Stomach (tissue), 9 donors: Measurements from ENCODE around the gene IGFN1. TPM values are rescaled to one million over a fixed set of nuclear protein-coding genes. Genes with fewer than 3 reads are reported as not detected.

Experiments used
- DNase-seq, 2 donors: peaks; one replicate each; pipeline versions ENCODE4 v3.0.0 to v3.0.0-alpha.2; 2013 to 2019
- H3K27ac ChIP-seq, 5 donors: fragments of 200-600 bp in 4 of 5; sonication (generic) in 4 of 5; one replicate each; pipeline ENCODE4 v1.5.1; 2013 to 2019; ENCODE audit warnings: mild to moderate bottlenecking in 1 of 5, moderate library complexity in 1 of 5
- H3K27me3 ChIP-seq, 3 donors: fragments of 200-600 bp; sonication (generic); one replicate each; pipeline ENCODE4 v1.5.1; 2017 to 2019; ENCODE audit warnings: mixed run types in 1 of 3
- H3K36me3 ChIP-seq, 4 donors: fragments of 200-600 bp; sonication (generic); 1 replicate in 3 of 4; 2 replicates in 1 of 4; pipeline ENCODE4 v1.5.1; 2016 to 2019
- H3K4me1 ChIP-seq, 4 donors: fragments of 200-600 bp; sonication (generic); one replicate each; pipeline ENCODE4 v1.5.1; 2016 to 2019
- H3K4me3 ChIP-seq, 4 donors: fragments of 200-600 bp; sonication (generic) in 3 of 4; one replicate each; pipeline ENCODE4 v1.5.1; 2016 to 2019; ENCODE audit warnings: mild to moderate bottlenecking in 1 of 4
- H3K9me3 ChIP-seq, 4 donors: fragments of 200-600 bp; sonication (generic); one replicate each; pipeline ENCODE4 v1.5.1; 2016 to 2019
- EP300 ChIP-seq: sonication (generic); formaldehyde crosslinking; IDR thresholded peaks from one replicate; pipeline ENCODE4 v1.6.1; 2017; ENCODE audit warnings: antibody characterized with exemption
- POLR2A ChIP-seq, 4 donors: fragments of 450-650 bp; IDR thresholded peaks; one replicate each; pipeline ENCODE4 v1.6.1; 2016; ENCODE audit warnings: antibody characterized with exemption in 4 of 4, control low read depth in 2 of 4, mild to moderate bottlenecking in 1 of 4, moderate library complexity in 1 of 4
- POLR2AphosphoS5 ChIP-seq, 3 donors: sonication (generic); formaldehyde crosslinking; IDR thresholded peaks; one replicate each; pipeline ENCODE4 v1.6.1; 2016; ENCODE audit warnings: antibody characterized with exemption in 3 of 3
- whole genome bisulfite sequencing, 5 donors: extraction: QIAGEN DNeasy Blood & Tissue Kit in 3 of 5; methylation state at CpG; one replicate each; pipeline versions ENCODE4 v1.1.5 to v1.1.7; 2013 to 2018; 5-methylcytosine and 5-hydroxymethylcytosine counted together
- intact Hi-C: fragments of 100-400 bp; cut with DNase I; formaldehyde crosslinking; loops from one replicate; pipeline ENCODE4 v1.15.1; 2023; ENCODE audit warnings: low total_unique reads
- polyA plus RNA-seq, 3 donors: library from polyadenylated mRNA; stranded (reverse); fragments of 200-250 nt; gene quantifications; one replicate each; pipeline ENCODE4 v1.2.3, GENCODE V29; 2013
- total RNA-seq, 5 donors: library from RNA; depleted of rRNA; stranded (reverse); fragments of >200 nt; gene quantifications; one replicate each; pipeline versions ENCODE4 v1.1.0 to v1.2.3, GENCODE V29; 2014 to 2016
- TF ChIP-seq, protein P1 (sequence below), 7 experiments: fragments of 450-650 bp in 4 of 7; fragments of 200-600 bp in 3 of 7; sonication (generic) in 3 of 7; IDR thresholded peaks; one replicate each; pipeline ENCODE4 v1.5.1; 2016 to 2019; ENCODE audit warnings: antibody characterized with exemption in 7 of 7, control low read depth in 2 of 7, mild to moderate bottlenecking in 1 of 7
- donor health status: healthy with polysubstance abuse.
- donor health status: Bipolar disorder and iron deficiency.
- donor health status: healthy.

Gene IGFN1
- total and polyA plus RNA-seq, 8 donors, result under 0.01 to 0.55 (median 0.05) TPM; not detected in 3

DNA sequence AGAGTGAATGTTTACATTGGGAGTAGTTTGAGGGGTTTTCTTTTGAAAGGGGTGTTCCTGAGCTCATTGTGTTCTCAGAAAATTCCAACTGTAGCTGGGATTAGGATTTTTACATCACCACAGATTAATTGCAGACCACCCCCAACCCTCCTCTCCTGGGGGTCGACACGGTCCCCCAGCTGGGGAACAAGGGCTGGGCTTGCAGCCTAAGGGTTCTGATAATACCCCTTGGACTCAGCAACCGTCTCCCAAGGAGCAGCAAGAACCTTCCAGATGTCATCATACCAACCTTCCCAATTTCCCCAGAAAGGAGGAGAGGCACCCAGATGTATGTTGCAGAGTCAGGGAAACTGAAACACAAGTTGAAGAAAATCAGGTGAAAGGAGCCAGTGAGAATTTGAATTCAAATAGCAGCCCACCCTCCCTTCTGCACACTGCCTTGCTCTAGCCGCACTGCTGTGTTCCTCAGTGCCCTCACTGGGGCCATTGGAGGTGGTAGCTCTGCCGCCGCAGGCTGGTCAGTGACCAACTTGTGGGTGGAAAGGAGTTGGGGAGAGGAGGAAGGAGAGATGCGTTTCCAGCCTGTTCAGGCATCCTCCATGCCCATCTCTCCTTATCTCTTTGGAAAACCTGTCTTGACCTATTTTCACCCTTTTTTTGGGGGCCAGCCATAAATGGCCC is 14.7 kb upstream of the IGFN1 start:
- no peaks in the 10 kb centered on the region for H3K9me3 ChIP-seq
- peaks cover 0 to 9% (median 0%) of the 10 kb centered on the region in 3 donors for H3K27me3 ChIP-seq
- H3K36me3 ChIP-seq, result no peaks in the 10 kb centered on the region
- TF ChIP-seq, protein P1, sequence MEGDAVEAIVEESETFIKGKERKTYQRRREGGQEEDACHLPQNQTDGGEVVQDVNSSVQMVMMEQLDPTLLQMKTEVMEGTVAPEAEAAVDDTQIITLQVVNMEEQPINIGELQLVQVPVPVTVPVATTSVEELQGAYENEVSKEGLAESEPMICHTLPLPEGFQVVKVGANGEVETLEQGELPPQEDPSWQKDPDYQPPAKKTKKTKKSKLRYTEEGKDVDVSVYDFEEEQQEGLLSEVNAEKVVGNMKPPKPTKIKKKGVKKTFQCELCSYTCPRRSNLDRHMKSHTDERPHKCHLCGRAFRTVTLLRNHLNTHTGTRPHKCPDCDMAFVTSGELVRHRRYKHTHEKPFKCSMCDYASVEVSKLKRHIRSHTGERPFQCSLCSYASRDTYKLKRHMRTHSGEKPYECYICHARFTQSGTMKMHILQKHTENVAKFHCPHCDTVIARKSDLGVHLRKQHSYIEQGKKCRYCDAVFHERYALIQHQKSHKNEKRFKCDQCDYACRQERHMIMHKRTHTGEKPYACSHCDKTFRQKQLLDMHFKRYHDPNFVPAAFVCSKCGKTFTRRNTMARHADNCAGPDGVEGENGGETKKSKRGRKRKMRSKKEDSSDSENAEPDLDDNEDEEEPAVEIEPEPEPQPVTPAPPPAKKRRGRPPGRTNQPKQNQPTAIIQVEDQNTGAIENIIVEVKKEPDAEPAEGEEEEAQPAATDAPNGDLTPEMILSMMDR (IDR thresholded peaks at IDR 0.05), result no peak
- TF ChIP-seq EP300 (no peak), POLR2A (IDR thresholded peaks at IDR 0.05) (no peak), POLR2AphosphoS5 (IDR thresholded peaks at IDR 0.05) (no peak)
- intact Hi-C loops, result no loop called here
- no peak overlapping the region for H3K27ac ChIP-seq
- WGBS, 5 donors, result 74 to 90% (median 76%) methylated on average over 7 of the region's 7 CpGs
- no peak for DNase-seq
- peaks cover 4 to 9% (median 6%) of the 10 kb centered on the region in 4 donors for H3K4me1 ChIP-seq
- no peak overlapping the region for H3K4me3 ChIP-seq

DNA sequence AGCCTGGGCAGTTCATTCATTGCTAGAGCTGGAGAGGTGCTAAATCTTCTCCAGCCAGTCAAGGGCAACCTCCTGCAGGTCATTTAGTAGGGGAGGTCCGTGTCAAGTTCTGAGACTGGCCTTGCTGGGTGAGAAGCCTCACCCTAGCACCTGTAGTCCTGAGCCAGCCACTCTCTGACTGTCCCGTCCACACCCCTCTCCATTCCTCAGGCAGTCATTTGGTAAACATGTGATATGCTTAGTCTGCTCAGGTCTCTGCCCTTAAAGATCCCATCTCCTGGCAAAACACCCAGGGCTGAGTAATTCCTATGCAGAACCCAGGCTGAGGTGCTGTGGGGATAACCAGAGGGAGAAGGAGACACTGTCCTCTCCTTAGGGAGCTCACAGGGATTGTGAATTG is 13.7 kb upstream of the IGFN1 start:
- Histone ChIP-seq H3K4me1 (peaks cover 0 to under 1% (median 0%) of the 10 kb centered on the region in 4 donors), H3K36me3 (no peaks in the 10 kb centered on the region), H3K4me3 (no peak overlapping the region), H3K27ac (no peak overlapping the region), H3K27me3 (peaks cover 0 to 9% (median 0%) of the 10 kb centered on the region in 3 donors), H3K9me3 (no peaks in the 10 kb centered on the region)
- DNase-seq, result peak; percentile 34 to 62
- TF ChIP-seq POLR2A (IDR thresholded peaks at IDR 0.05) (no peak), POLR2AphosphoS5 (IDR thresholded peaks at IDR 0.05) (no peak), EP300 (no peak)
- TF ChIP-seq, protein P1 (IDR thresholded peaks at IDR 0.05), result no peak
- intact Hi-C loops, result no loop called here
- 31 to 78% (median 52%) methylated on average over 2 of the region's 2 CpGs for WGBS, 5 donors

GRCh38 chr1:201178718-201179117 is 11.9 kb upstream of the IGFN1 start:
- WGBS, 5 donors, result 52 to 73% (median 62%) methylated on average over 3 of the region's 3 CpGs
- Histone ChIP-seq H3K27me3 (peaks cover 0 to 9% (median 0%) of the 10 kb centered on the region in 3 donors), H3K36me3 (no peaks in the 10 kb centered on the region), H3K9me3 (no peaks in the 10 kb centered on the region), H3K4me3 (no peak overlapping the region), H3K4me1 (no peaks in the 10 kb centered on the region), H3K27ac (no peak overlapping the region)
- TF ChIP-seq, protein P1 (IDR thresholded peaks at IDR 0.05), result no peak
- TF ChIP-seq POLR2AphosphoS5 (IDR thresholded peaks at IDR 0.05), result no peak
- no peak for TF ChIP-seq POLR2A (IDR thresholded peaks at IDR 0.05)
- TF ChIP-seq EP300, result no peak
- no peak for DNase-seq
- intact Hi-C loops, result no loop called here

GRCh38 chr1:201180141-201180540 is 10.5 kb upstream of the IGFN1 start:
- WGBS, 5 donors, result 42 to 67% (median 52%) methylated on average over 1 of the region's 1 CpG
- no peak for DNase-seq
- no peaks in the 10 kb centered on the region for H3K4me1 ChIP-seq
- no peak overlapping the region for H3K4me3 ChIP-seq
- no peak overlapping the region for H3K27ac ChIP-seq
- intact Hi-C loops, result no loop called here
- no peaks in the 10 kb centered on the region for H3K36me3 ChIP-seq
- H3K9me3 ChIP-seq, result no peaks in the 10 kb centered on the region
- peaks cover 0 to 9% (median 0%) of the 10 kb centered on the region in 3 donors for H3K27me3 ChIP-seq
- TF ChIP-seq POLR2A (IDR thresholded peaks at IDR 0.05) (no peak), EP300 (no peak), POLR2AphosphoS5 (IDR thresholded peaks at IDR 0.05) (no peak)
- TF ChIP-seq, protein P1 (IDR thresholded peaks at IDR 0.05), result no peak
